HL-60 (cell line): ENCODE measurements around the gene LRBA.
A peak's percentile ranks its signal among the peaks of the same experiment; 100 is the strongest.

ENCODE experiments used
- DNase-seq, 2 experiments: peaks; one replicate each; pipeline ENCODE4 v3.0.0-alpha.2; 2010 to 2020; ENCODE audit warnings: low read depth in 1 of 2, low spot score in 1 of 2
- H3K27ac ChIP-seq: fragments of 250-450 bp; sonication (Bioruptor Pico); replicated peaks from 2 replicates; pipeline ENCODE4 v1.5.1; 2020; ENCODE audit warnings: mild to moderate bottlenecking, moderate library complexity
- H3K27me3 ChIP-seq: fragments of 250-450 bp; sonication (Bioruptor Pico); 2 replicates; pipeline ENCODE4 v1.5.1; 2021; ENCODE audit warnings: mild to moderate bottlenecking, moderate library complexity; ENCODE audit not compliant: insufficient read depth, poor library complexity, severe bottlenecking
- H3K4me3 ChIP-seq: replicated peaks from 2 replicates; pipeline ENCODE4 v1.5.1; 2011; ENCODE audit warnings: mild to moderate bottlenecking, control low read depth, low read length; ENCODE audit not compliant: insufficient read depth
- CTCF ChIP-seq: IDR thresholded peaks from one replicate; pipeline ENCODE4 v1.5.1; 2011; ENCODE audit warnings: low read length, control low read depth, inconsistent platforms; ENCODE audit not compliant: insufficient read depth
- GABPA ChIP-seq: IDR thresholded peaks from 2 replicates; pipeline ENCODE4 v1.6.1; 2012; ENCODE audit warnings: low read depth
- POLR2AphosphoS5 ChIP-seq: IDR thresholded peaks from 2 replicates; pipeline ENCODE4 v1.6.1; 2012; ENCODE audit warnings: low read depth
- REST ChIP-seq: IDR thresholded peaks from 2 replicates; pipeline ENCODE4 v1.6.1; 2012; ENCODE audit warnings: low read depth; ENCODE audit not compliant: insufficient replicate concordance
- SPI1 ChIP-seq: IDR thresholded peaks from 2 replicates; pipeline ENCODE4 v1.6.1; 2012; ENCODE audit warnings: low read depth, mild to moderate bottlenecking, borderline replicate concordance

The LRBA gene

GRCh38 chr4:151021637-151022334, 6.7 kb upstream of the LRBA start:
- no peak for DNase-seq
- Histone ChIP-seq H3K27me3 (no peaks in the 10 kb centered on the region), H3K4me3 (no peak overlapping the region), H3K27ac (no peak overlapping the region)
- TF ChIP-seq REST (no peak), SPI1 (no peak), POLR2AphosphoS5 (no peak), GABPA (no peak), CTCF (no peak)

GRCh38 chr4:151015459-151016347, 619 bp upstream of the LRBA start:
- Histone ChIP-seq H3K27ac (peak overlapping the region; percentile 85), H3K4me3 (peak overlapping the region; percentile 81), H3K27me3 (no peaks in the 10 kb centered on the region)
- no peak for TF ChIP-seq SPI1
- TF ChIP-seq REST = peak; percentile 57
- TF ChIP-seq POLR2AphosphoS5 = peak; percentile 92
- no peak for TF ChIP-seq GABPA
- DNase-seq = peak; percentile 30 to 46

- Histone ChIP-seq H3K27ac (peak overlapping the region; percentile 85; the same call in 1 of the 2 replicates), H3K27me3 (no peaks in the 10 kb centered on the region), H3K4me3 (peak overlapping the region; percentile 81)
- DNase-seq = no peak
- TF ChIP-seq SPI1 (no peak), GABPA (no peak), POLR2AphosphoS5 (no peak), CTCF (no peak), REST (no peak)
Measured at GRCh38 chr4:151013944-151014343, 1.1 kb downstream of the LRBA start.
